ENCODE data around the gene PRDX5. TPM values are rescaled to one million over a fixed set of nuclear protein-coding genes. Genes with fewer than 3 reads are reported as not detected.
A peak's percentile ranks its signal among the peaks of the same experiment; 100 is the strongest.

Gene PRDX5
- total and polyA plus RNA-seq, 2 donors: 222 to 286 TPM

- Histone ChIP-seq H3K36me3 (ENCODE audit: control insufficient read depth in 2 of 2, insufficient read depth in 2 of 2, low read length in 1 of 2) (peaks cover 35 to 39% of the 10 kb centered on the region in 2 donors), H3K4me3 (ENCODE audit: low read length in 2 of 2) (peak overlapping the region; percentile 68 to 80), H3K27me3 (ENCODE audit: control insufficient read depth in 2 of 2, insufficient read depth in 1 of 2, low read length in 1 of 2) (peaks cover 0 to 4% of the 10 kb centered on the region in 2 donors), H3K4me1 (ENCODE audit: control insufficient read depth in 2 of 2, insufficient read depth in 2 of 2, low read length in 2 of 2) (peaks cover 21 to 45% of the 10 kb centered on the region in 2 donors), H3K9me3 (ENCODE audit: control insufficient read depth in 2 of 2, insufficient read depth in 1 of 2, low read length in 1 of 2) (peaks cover 0 to 3% of the 10 kb centered on the region in 2 donors), H3K27ac (ENCODE audit: low read depth in 1 of 2, low read length in 1 of 2) (peak overlapping the region; percentile 19 to 49)
- WGBS: 19% methylated on average over 13 of the region's 13 CpGs
- DNase-seq (ENCODE audit: low read depth in 6 of 9, low spot score in 9 of 9): no peak
These were observed 42.6 kb downstream of the PRDX5 start for GRCh38 chr11:64360448-64360921.

GRCh38 chr11:64361659-64362058, 43.7 kb downstream of the PRDX5 start:
- Histone ChIP-seq H3K4me1 (ENCODE audit: control insufficient read depth in 2 of 2, insufficient read depth in 2 of 2, low read length in 2 of 2) (peaks cover 21 to 44% of the 10 kb centered on the region in 2 donors), H3K4me3 (ENCODE audit: low read length in 2 of 2) (no peak overlapping the region), H3K9me3 (ENCODE audit: control insufficient read depth in 2 of 2, insufficient read depth in 1 of 2, low read length in 1 of 2) (peaks cover 0 to 3% of the 10 kb centered on the region in 2 donors), H3K27ac (ENCODE audit: low read depth in 1 of 2, low read length in 1 of 2) (peak overlapping the region in 1 of 2 donors; percentile 51), H3K36me3 (ENCODE audit: control insufficient read depth in 2 of 2, insufficient read depth in 2 of 2, low read length in 1 of 2) (peaks cover 42 to 46% of the 10 kb centered on the region in 2 donors), H3K27me3 (ENCODE audit: control insufficient read depth in 2 of 2, insufficient read depth in 1 of 2, low read length in 1 of 2) (peaks cover 0 to 4% of the 10 kb centered on the region in 2 donors)
- no peak for DNase-seq (ENCODE audit: low read depth in 6 of 9, low spot score in 9 of 9)
- WGBS: 96% methylated on average over 18 of the region's 18 CpGs

GRCh38 chr11:64362339-64362738, 44.4 kb downstream of the PRDX5 start:
- Histone ChIP-seq H3K27me3 (ENCODE audit: control insufficient read depth in 2 of 2, insufficient read depth in 1 of 2, low read length in 1 of 2) (peaks cover 0 to 4% of the 10 kb centered on the region in 2 donors), H3K36me3 (ENCODE audit: control insufficient read depth in 2 of 2, insufficient read depth in 2 of 2, low read length in 1 of 2) (peaks cover 38 to 44% of the 10 kb centered on the region in 2 donors), H3K4me3 (ENCODE audit: low read length in 2 of 2) (no peak overlapping the region), H3K27ac (ENCODE audit: low read depth in 1 of 2, low read length in 1 of 2) (peak overlapping the region; percentile 15 to 65), H3K4me1 (ENCODE audit: control insufficient read depth in 2 of 2, insufficient read depth in 2 of 2, low read length in 2 of 2) (peaks cover 21 to 43% of the 10 kb centered on the region in 2 donors), H3K9me3 (ENCODE audit: control insufficient read depth in 2 of 2, insufficient read depth in 1 of 2, low read length in 1 of 2) (peaks cover 0 to 3% of the 10 kb centered on the region in 2 donors)
- DNase-seq (ENCODE audit: low read depth in 6 of 9, low spot score in 9 of 9): no peak
- 98% methylated on average over 10 of the region's 10 CpGs for WGBS

- Histone ChIP-seq H3K9me3 (ENCODE audit: control insufficient read depth in 2 of 2, insufficient read depth in 1 of 2, low read length in 1 of 2) (peaks cover 0 to 10% of the 10 kb centered on the region in 2 donors), H3K36me3 (ENCODE audit: control insufficient read depth in 2 of 2, insufficient read depth in 2 of 2, low read length in 1 of 2) (peaks cover 44 to 63% of the 10 kb centered on the region in 2 donors), H3K27ac (ENCODE audit: low read depth in 1 of 2, low read length in 1 of 2) (no peak overlapping the region), H3K4me1 (ENCODE audit: control insufficient read depth in 2 of 2, insufficient read depth in 2 of 2, low read length in 2 of 2) (peaks cover 11 to 24% of the 10 kb centered on the region in 2 donors), H3K27me3 (ENCODE audit: control insufficient read depth in 2 of 2, insufficient read depth in 1 of 2, low read length in 1 of 2) (peaks cover 0 to under 1% of the 10 kb centered on the region in 2 donors), H3K4me3 (ENCODE audit: low read length in 2 of 2) (no peak overlapping the region)
- no peak for DNase-seq (ENCODE audit: low read depth in 6 of 9, low spot score in 9 of 9)
- 75% methylated on average over 6 of the region's 6 CpGs for WGBS
These were observed 46.5 kb downstream of the PRDX5 start for GRCh38 chr11:64364435-64364834.

- H3K36me3 ChIP-seq (ENCODE audit: control insufficient read depth in 2 of 2, insufficient read depth in 2 of 2, low read length in 1 of 2): peaks cover 46 to 67% of the 10 kb centered on the region in 2 donors
- H3K9me3 ChIP-seq (ENCODE audit: control insufficient read depth in 2 of 2, insufficient read depth in 1 of 2, low read length in 1 of 2): peaks cover 0 to 10% of the 10 kb centered on the region in 2 donors
- WGBS: 96% methylated on average over 4 of the region's 4 CpGs
- H3K27me3 ChIP-seq (ENCODE audit: control insufficient read depth in 2 of 2, insufficient read depth in 1 of 2, low read length in 1 of 2): no peaks in the 10 kb centered on the region
- no peak for DNase-seq (ENCODE audit: low read depth in 6 of 9, low spot score in 9 of 9)
- no peak overlapping the region for H3K4me3 ChIP-seq (ENCODE audit: low read length in 2 of 2)
- peaks cover 6 to 19% of the 10 kb centered on the region in 2 donors for H3K4me1 ChIP-seq (ENCODE audit: control insufficient read depth in 2 of 2, insufficient read depth in 2 of 2, low read length in 2 of 2)
- H3K27ac ChIP-seq (ENCODE audit: low read depth in 1 of 2, low read length in 1 of 2): no peak overlapping the region
These were observed 47.0 kb downstream of the PRDX5 start for GRCh38 chr11:64364911-64365310.

GRCh38 chr11:64366751-64367150, 48.8 kb downstream of the PRDX5 start:
- H3K27me3 ChIP-seq (ENCODE audit: control insufficient read depth in 2 of 2, insufficient read depth in 1 of 2, low read length in 1 of 2): no peaks in the 10 kb centered on the region

GRCh38 chr11:64367931-64368672, 50.2 kb downstream of the PRDX5 start:
- Histone ChIP-seq H3K4me1 (ENCODE audit: control insufficient read depth in 2 of 2, insufficient read depth in 2 of 2, low read length in 2 of 2) (peaks cover 0 to under 1% of the 10 kb centered on the region in 2 donors), H3K9me3 (ENCODE audit: control insufficient read depth in 2 of 2, insufficient read depth in 1 of 2, low read length in 1 of 2) (peaks cover 1 to 7% of the 10 kb centered on the region in 2 donors), H3K4me3 (ENCODE audit: low read length in 2 of 2) (no peak overlapping the region), H3K36me3 (ENCODE audit: control insufficient read depth in 2 of 2, insufficient read depth in 2 of 2, low read length in 1 of 2) (peaks cover 35 to 63% of the 10 kb centered on the region in 2 donors), H3K27me3 (ENCODE audit: control insufficient read depth in 2 of 2, insufficient read depth in 1 of 2, low read length in 1 of 2) (no peaks in the 10 kb centered on the region), H3K27ac (ENCODE audit: low read depth in 1 of 2, low read length in 1 of 2) (no peak overlapping the region)
- 98% methylated on average over 46 of the region's 46 CpGs for WGBS
- no peak for DNase-seq (ENCODE audit: low read depth in 6 of 9, low spot score in 9 of 9)

More at GRCh38 chr11:64366751-64367150, 48.8 kb downstream of the PRDX5 start:
- Histone ChIP-seq H3K9me3 (ENCODE audit: control insufficient read depth in 2 of 2, insufficient read depth in 1 of 2, low read length in 1 of 2) (peaks cover 1 to 7% of the 10 kb centered on the region in 2 donors), H3K36me3 (ENCODE audit: control insufficient read depth in 2 of 2, insufficient read depth in 2 of 2, low read length in 1 of 2) (peaks cover 47 to 72% of the 10 kb centered on the region in 2 donors), H3K4me1 (ENCODE audit: control insufficient read depth in 2 of 2, insufficient read depth in 2 of 2, low read length in 2 of 2) (peaks cover 0 to under 1% of the 10 kb centered on the region in 2 donors), H3K4me3 (ENCODE audit: low read length in 2 of 2) (no peak overlapping the region), H3K27ac (ENCODE audit: low read depth in 1 of 2, low read length in 1 of 2) (no peak overlapping the region)
- no peak for DNase-seq (ENCODE audit: low read depth in 6 of 9, low spot score in 9 of 9)
- WGBS: 96% methylated on average over 1 of the region's 1 CpG

- Histone ChIP-seq H3K27me3 (ENCODE audit: control insufficient read depth in 2 of 2, insufficient read depth in 1 of 2, low read length in 1 of 2) (no peaks in the 10 kb centered on the region), H3K9me3 (ENCODE audit: control insufficient read depth in 2 of 2, insufficient read depth in 1 of 2, low read length in 1 of 2) (peaks cover 1 to 7% of the 10 kb centered on the region in 2 donors), H3K4me1 (ENCODE audit: control insufficient read depth in 2 of 2, insufficient read depth in 2 of 2, low read length in 2 of 2) (peaks cover 0 to 4% of the 10 kb centered on the region in 2 donors), H3K36me3 (ENCODE audit: control insufficient read depth in 2 of 2, insufficient read depth in 2 of 2, low read length in 1 of 2) (peaks cover 31 to 58% of the 10 kb centered on the region in 2 donors), H3K4me3 (ENCODE audit: low read length in 2 of 2) (no peak overlapping the region), H3K27ac (ENCODE audit: low read depth in 1 of 2, low read length in 1 of 2) (no peak overlapping the region)
- 97% methylated on average over 28 of the region's 28 CpGs for WGBS
- DNase-seq (ENCODE audit: low read depth in 6 of 9, low spot score in 9 of 9): no peak
These were observed 50.8 kb downstream of the PRDX5 start for GRCh38 chr11:64368673-64369074.

Measured in thymus (tissue), 11 donors.